A549 (cell line): ENCODE measurements around the gene ARIH1. TPM values are rescaled to one million over a fixed set of nuclear protein-coding genes. Genes with fewer than 3 reads are reported as not detected.
A peak's percentile ranks its signal among the peaks of the same experiment; 100 is the strongest.

Source experiments
- ATAC-seq, 2 experiments: fragments of 200-7000 bp in 1 of 2; fragments of >200 bp in 1 of 2; cut with Nextera tagmentation in 1 of 2; cut with Tn5 transposase in 1 of 2; 3 replicates each; pipeline versions ENCODE4 v1.8.0 to v1.9.1; 2018 to 2020; ENCODE audit warnings: mild to moderate bottlenecking in 1 of 2, moderate library complexity in 1 of 2
- CTCF ChIA-PET: fragments of 300-600 bp; sonication (Branson Sonifier 250); formaldehyde crosslinking; extraction: SDS; loops from one replicate; lab custom pipeline; 2021; ENCODE audit warnings: antibody characterized with exemption, inconsistent platforms; lab: Yijun Ruan, JAX
- POLR2A ChIA-PET: fragments of 350-600 bp; formaldehyde crosslinking; extraction: SDS; loops from one replicate; lab custom pipeline; 2021; ENCODE audit warnings: antibody characterized with exemption, inconsistent platforms; lab: Yijun Ruan, JAX
- DNase-seq, 2 experiments: peaks; one replicate each; pipeline versions ENCODE4 v3.0.0 to v3.0.0-alpha.2; 2011 to 2016; ENCODE audit warnings: low read depth in 1 of 2, low spot score in 1 of 2
- FAIRE-seq: peaks from 2 replicates; lab custom pipeline; 2011; peaks lifted over from hg19 to GRCh38; lab: Jason Lieb, UNC
- H3K27ac ChIP-seq, 2 experiments: fragments of >200 bp; sonication (Bioruptor Twin); formaldehyde crosslinking; 3 replicates each; pipeline ENCODE4 v1.5.1; 2016 to 2017
- H3K4me1 ChIP-seq: fragments of >200 bp; sonication (Bioruptor Twin); formaldehyde crosslinking; 3 replicates; pipeline ENCODE4 v1.6.1; 2016
- H3K4me2 ChIP-seq: fragments of >200 bp; sonication (Bioruptor Twin); formaldehyde crosslinking; 3 replicates; pipeline ENCODE4 v1.6.1; 2016
- H3K4me3 ChIP-seq: fragments of >200 bp; sonication (Bioruptor Twin); formaldehyde crosslinking; 3 replicates; pipeline ENCODE4 v1.5.1; 2016
- H3K9me3 ChIP-seq: fragments of >200 bp; sonication (Bioruptor Twin); formaldehyde crosslinking; 3 replicates; pipeline ENCODE4 v1.6.1; 2016
- BHLHE40 ChIP-seq: IDR thresholded peaks from 2 replicates; pipeline ENCODE4 v1.6.1; 2012; ENCODE audit warnings: low read depth, low read length, inconsistent platforms
- CEBPB ChIP-seq, 2 experiments: fragments of >200 bp in 1 of 2; sonication (Bioruptor Twin) in 1 of 2; formaldehyde crosslinking in 1 of 2; IDR thresholded peaks; 2 replicates each; pipeline ENCODE4 v1.6.1; 2012 to 2016
- CHD4 ChIP-seq: fragments of 200-600 bp; sonication (generic); IDR thresholded peaks from 2 replicates; pipeline ENCODE4 v1.6.1; 2016; ENCODE audit warnings: antibody characterized with exemption, mild to moderate bottlenecking, borderline replicate concordance
- CTCF ChIP-seq: fragments of >200 bp; sonication (Bioruptor Twin); formaldehyde crosslinking; IDR thresholded peaks from 3 replicates; pipeline ENCODE4 v1.5.1; 2016
- EHF ChIP-seq: fragments of 250-450 bp; sonication (Bioruptor Pico); IDR thresholded peaks from 2 replicates; pipeline ENCODE4 v1.5.0; 2020; ENCODE audit warnings: mild to moderate bottlenecking
- EHMT2 ChIP-seq: fragments of 200-600 bp; sonication (generic); IDR thresholded peaks from 2 replicates; pipeline ENCODE4 v1.6.1; 2016; ENCODE audit warnings: antibody characterized with exemption, low read depth, mild to moderate bottlenecking, moderate library complexity
- EP300 ChIP-seq, 2 experiments: fragments of >200 bp; sonication (Bioruptor Twin); formaldehyde crosslinking; IDR thresholded peaks; 2 replicates in 1 of 2; 3 replicates in 1 of 2; pipeline ENCODE4 v1.6.1; 2016 to 2017
- FOSB ChIP-seq: fragments of 250-450 bp; sonication (Bioruptor Pico); IDR thresholded peaks from 2 replicates; pipeline ENCODE4 v1.5.0; 2020; ENCODE audit warnings: mild to moderate bottlenecking, moderate library complexity
- GATA3 ChIP-seq: IDR thresholded peaks from 2 replicates; pipeline ENCODE4 v1.6.1; 2012; ENCODE audit warnings: borderline replicate concordance
- HMGXB4 ChIP-seq: fragments of 250-450 bp; sonication (Bioruptor Pico); IDR thresholded peaks from 2 replicates; pipeline ENCODE4 v1.5.0; 2021; ENCODE audit warnings: mild to moderate bottlenecking, moderate library complexity, borderline replicate concordance
- JUN ChIP-seq, 2 experiments: fragments of >200 bp; sonication (Bioruptor Twin); formaldehyde crosslinking; IDR thresholded peaks; 2 replicates in 1 of 2; 3 replicates in 1 of 2; pipeline ENCODE4 v1.6.1; 2016 to 2017
- MYC ChIP-seq: IDR thresholded peaks from 2 replicates; pipeline ENCODE4 v1.6.1; 2012; ENCODE audit warnings: mild to moderate bottlenecking, inconsistent platforms, low read length, improper control_type of control experiment, borderline replicate concordance
- NPAS2 ChIP-seq: fragments of 250-450 bp; sonication (Bioruptor Pico); IDR thresholded peaks from 2 replicates; pipeline ENCODE4 v1.8.0; 2022; ENCODE audit warnings: mild to moderate bottlenecking, moderate library complexity, borderline replicate concordance
- POLR2AphosphoS2 ChIP-seq: conservative IDR thresholded peaks from 2 replicates; pipeline ENCODE4 v1.6.1; 2012; ENCODE audit warnings: low read length, improper control_type of control experiment, inconsistent platforms
- RAD21 ChIP-seq, 2 experiments: fragments of >200 bp in 1 of 2; sonication (Bioruptor Twin) in 1 of 2; formaldehyde crosslinking in 1 of 2; IDR thresholded peaks in 1 of 2; conservative IDR thresholded peaks in 1 of 2; 2 replicates in 1 of 2; 3 replicates in 1 of 2; pipeline ENCODE4 v1.6.1; 2012 to 2018; ENCODE audit warnings: inconsistent platforms in 1 of 2
- RCOR1 ChIP-seq: fragments of 150-350 bp; IDR thresholded peaks from 2 replicates; pipeline ENCODE4 v1.6.1; 2014; ENCODE audit warnings: antibody characterized with exemption, low read length, low read depth
- REST ChIP-seq: fragments of 200-600 bp; sonication (generic); IDR thresholded peaks from 2 replicates; pipeline ENCODE4 v1.6.1; 2016; ENCODE audit warnings: antibody characterized with exemption, mild to moderate bottlenecking, moderate library complexity
- SMC3 ChIP-seq: fragments of >200 bp; sonication (Bioruptor Twin); formaldehyde crosslinking; IDR thresholded peaks from 3 replicates; pipeline ENCODE4 v1.6.1; 2018; ENCODE audit warnings: inconsistent platforms
- SREBF2 ChIP-seq: fragments of 450-650 bp; IDR thresholded peaks from 2 replicates; pipeline ENCODE4 v1.6.1; 2014; ENCODE audit warnings: mild to moderate bottlenecking, moderate library complexity
- USF2 ChIP-seq: fragments of 450-650 bp; IDR thresholded peaks from 2 replicates; pipeline ENCODE4 v1.6.1; 2014; ENCODE audit warnings: antibody characterized with exemption
- ZSCAN20 ChIP-seq: fragments of 250-450 bp; sonication (Bioruptor Pico); IDR thresholded peaks from 2 replicates; pipeline ENCODE4 v1.8.0; 2022; ENCODE audit warnings: mild to moderate bottlenecking, moderate library complexity
- WGBS: methylation state at CpG from one replicate; pipeline ENCODE4 v1.1.6; 2017; ENCODE audit errors: missing lambda C conversion rate; 5-methylcytosine and 5-hydroxymethylcytosine counted together
- polyA plus RNA-seq, 4 experiments: library from polyadenylated mRNA; depleted of rRNA in 3 of 4; stranded (reverse); fragments of >200 nt; fragmentation: RNase III in 1 of 4; extraction: RNeasy Plus Mini Kit Qiagen cat#74134 plus additional on column Dnase treatment in 1 of 4; gene quantifications; 2 replicates in 3 of 4; 3 replicates in 1 of 4; pipeline ENCODE4 v1.2.3, GENCODE V29; 2011 to 2017

ARIH1 gene
- polyA plus RNA-seq, 2 of the 4 experiments (the other 2 are of a cell fraction) = 92.6 to 127 TPM

GRCh38 chr15:72599855-72600464 is 125.8 kb downstream of the ARIH1 start:
- POLR2A ChIA-PET = interaction anchor here (1.1 to 1.3 kb wide), 2 partner anchors 8 to 86 kb away, joined by 3 to 8 read pairs; partner anchors contain the start of genes BBS4 and HIGD2B

GRCh38 chr15:72604794-72605193 is 130.7 kb downstream of the ARIH1 start:
- POLR2A ChIA-PET = no interaction called here
- WGBS = 74% methylated on average over 3 of the region's 4 CpGs

More at GRCh38 chr15:72599855-72600464, 125.8 kb downstream of the ARIH1 start:
- Histone ChIP-seq H3K4me1 (no peaks in the 10 kb centered on the region), H3K27ac (no peak overlapping the region), H3K4me3 (no peak overlapping the region), H3K4me2 (no peak overlapping the region), H3K9me3 (no peaks in the 10 kb centered on the region)
- DNase-seq = peak; percentile 69
- ATAC-seq = peak; percentile 74 to 86; a peak in 5 of 6 replicates
- CTCF ChIA-PET = interaction anchor here (0.6 to 5.3 kb wide), 54 partner anchors 10 to 666 kb away, joined by 3 to 53 read pairs (median 4); partner anchors contain the start of genes ARIH1, BBS4 and HIGD2B
- TF ChIP-seq SMC3 = peak; percentile 80
- TF ChIP-seq CEBPB (IDR thresholded peaks at IDR 0.05) = no peak
- TF ChIP-seq RCOR1 = no peak
- peak; percentile 86 for TF ChIP-seq CTCF
- no peak for TF ChIP-seq JUN (IDR thresholded peaks at IDR 0.05)
- TF ChIP-seq EP300 (IDR thresholded peaks at IDR 0.05) = no peak
- TF ChIP-seq RAD21 (conservative IDR thresholded peaks at IDR 0.05 in 1 of 2, IDR thresholded peaks at IDR 0.05 in 1 of 2) = peak; percentile 74 to 76
- TF ChIP-seq SREBF2 = no peak
- FAIRE-seq = peak; percentile 95
- 3% methylated on average over 2 of the region's 2 CpGs for WGBS

More at GRCh38 chr15:72604794-72605193, 130.7 kb downstream of the ARIH1 start:
- no peak overlapping the region for H3K4me2 ChIP-seq
- TF ChIP-seq POLR2AphosphoS2 (no peak), EHMT2 (no peak), CHD4 (no peak), USF2 (no peak), FOSB (CRISPR knock-in tag) (no peak), EHF (CRISPR knock-in tag) (no peak), ZSCAN20 (no peak), CTCF (no peak), MYC (no peak), REST (no peak), HMGXB4 (CRISPR knock-in tag) (no peak), GATA3 (no peak), RCOR1 (no peak), BHLHE40 (no peak), NPAS2 (CRISPR knock-in tag) (no peak), EP300 (IDR thresholded peaks at IDR 0.05) (no peak)
- TF ChIP-seq, all 56 proteins: peak for 0
- no peak overlapping the region for H3K4me3 ChIP-seq
- H3K9me3 ChIP-seq = no peaks in the 10 kb centered on the region
- H3K27ac ChIP-seq = no peak overlapping the region
- DNase-seq (peak in 1 of 2 experiments; percentile 12), ATAC-seq (peak; percentile 52 to 69), FAIRE-seq (no peak)
- H3K4me1 ChIP-seq = no peaks in the 10 kb centered on the region
- CTCF ChIA-PET = interaction anchor here (1.3 to 2.6 kb wide), 3 partner anchors 66 to 72 kb away, joined by 3 to 9 read pairs (median 6); no protein-coding TSS in a partner anchor
